GM12874 (cell line): ENCODE data around the gene C4BPB.

Experiments
- CTCF ChIP-seq: IDR thresholded peaks from 2 replicates; pipeline ENCODE4 v1.5.1; 2011; ENCODE audit warnings: low read depth, mild to moderate bottlenecking, control low read depth, low read length, moderate library complexity; ENCODE audit not compliant: insufficient read depth

C4BPB gene

GRCh38 chr1:207089627-207090355 lies 1.1 kb downstream of the C4BPB start:
- TF ChIP-seq CTCF: no peak

- TF ChIP-seq CTCF: no peak
Observed at GRCh38 chr1:207091200-207091908, 2.7 kb downstream of the C4BPB start.

GRCh38 chr1:207093944-207094343 lies 5.3 kb downstream of the C4BPB start:
- TF ChIP-seq CTCF: no peak

- TF ChIP-seq CTCF: no peak
Observed at GRCh38 chr1:207097871-207098324, 9.2 kb downstream of the C4BPB start.

- TF ChIP-seq CTCF: no peak
Observed at GRCh38 chr1:207101720-207102119, 13.1 kb downstream of the C4BPB start.

GRCh38 chr1:207102146-207102545 lies 13.5 kb downstream of the C4BPB start:
- no peak for TF ChIP-seq CTCF

DNA sequence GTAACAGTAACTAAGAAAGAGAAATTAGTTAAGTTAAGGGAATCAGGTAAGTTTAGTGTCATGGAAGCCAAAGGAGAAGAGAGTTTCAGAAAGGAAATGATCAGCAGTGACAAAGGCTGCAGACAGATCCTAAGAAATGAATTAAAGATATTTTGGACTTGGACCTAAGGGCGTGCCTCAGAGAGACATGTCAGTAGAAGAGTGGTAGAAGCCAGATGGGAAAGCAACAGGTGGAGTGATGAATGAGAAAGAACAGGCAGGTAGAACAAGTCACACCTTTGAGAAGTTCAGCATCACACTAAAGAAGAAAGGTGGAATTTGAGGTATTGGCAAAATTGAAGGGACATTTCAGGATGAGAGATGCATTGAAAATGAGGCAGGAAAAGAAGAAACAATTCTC lies 14.0 kb downstream of the C4BPB start:
- no peak for TF ChIP-seq CTCF
